ENCODE measurements around the gene CD46.
"Not testable (repeated sequence)": the region's sequence is repeated elsewhere in the genome, so short reads cannot be mapped to it uniquely, and the experiment has no call there.

DNA sequence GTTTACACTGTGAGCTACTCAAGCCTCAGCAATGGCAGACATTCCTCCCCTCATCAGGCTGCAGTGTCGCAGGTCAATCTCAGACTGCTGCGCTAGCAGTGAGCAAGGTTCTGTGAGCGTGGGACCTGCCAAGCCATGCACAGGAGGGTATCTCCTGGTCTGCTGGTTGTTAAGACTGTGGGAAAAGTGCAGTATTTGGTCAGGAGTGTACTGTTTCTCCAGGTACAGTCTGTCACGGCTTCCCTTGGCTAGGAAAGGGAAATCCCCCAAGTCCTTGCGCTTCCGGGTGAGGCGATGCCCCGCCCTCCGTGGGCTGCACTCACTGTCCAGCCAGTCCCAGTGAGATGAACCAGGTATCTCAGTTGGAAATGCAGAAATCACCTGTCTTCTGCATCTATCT, 24.2 kb downstream of the CD46 start:
- not testable (repeated sequence) for TF ChIP-seq EZH2 (IDR thresholded peaks at IDR 0.05; ENCODE audit: borderline replicate concordance, low read depth, low read length, severe bottlenecking)
- TF ChIP-seq, protein P1, sequence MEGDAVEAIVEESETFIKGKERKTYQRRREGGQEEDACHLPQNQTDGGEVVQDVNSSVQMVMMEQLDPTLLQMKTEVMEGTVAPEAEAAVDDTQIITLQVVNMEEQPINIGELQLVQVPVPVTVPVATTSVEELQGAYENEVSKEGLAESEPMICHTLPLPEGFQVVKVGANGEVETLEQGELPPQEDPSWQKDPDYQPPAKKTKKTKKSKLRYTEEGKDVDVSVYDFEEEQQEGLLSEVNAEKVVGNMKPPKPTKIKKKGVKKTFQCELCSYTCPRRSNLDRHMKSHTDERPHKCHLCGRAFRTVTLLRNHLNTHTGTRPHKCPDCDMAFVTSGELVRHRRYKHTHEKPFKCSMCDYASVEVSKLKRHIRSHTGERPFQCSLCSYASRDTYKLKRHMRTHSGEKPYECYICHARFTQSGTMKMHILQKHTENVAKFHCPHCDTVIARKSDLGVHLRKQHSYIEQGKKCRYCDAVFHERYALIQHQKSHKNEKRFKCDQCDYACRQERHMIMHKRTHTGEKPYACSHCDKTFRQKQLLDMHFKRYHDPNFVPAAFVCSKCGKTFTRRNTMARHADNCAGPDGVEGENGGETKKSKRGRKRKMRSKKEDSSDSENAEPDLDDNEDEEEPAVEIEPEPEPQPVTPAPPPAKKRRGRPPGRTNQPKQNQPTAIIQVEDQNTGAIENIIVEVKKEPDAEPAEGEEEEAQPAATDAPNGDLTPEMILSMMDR (IDR thresholded peaks at IDR 0.05; ENCODE audit: borderline replicate concordance, extremely low read depth, low read length, poor library complexity, severe bottlenecking), result not testable (repeated sequence)
